A549 (cell line): ENCODE data around the gene SNRK. TPM values are rescaled to one million over a fixed set of nuclear protein-coding genes. Genes with fewer than 3 reads are reported as not detected.

Experiments
- ATAC-seq, 2 experiments: fragments of 200-7000 bp in 1 of 2; fragments of >200 bp in 1 of 2; cut with Nextera tagmentation in 1 of 2; cut with Tn5 transposase in 1 of 2; 3 replicates each; pipeline versions ENCODE4 v1.8.0 to v1.9.1; 2018 to 2020; ENCODE audit warnings: mild to moderate bottlenecking in 1 of 2, moderate library complexity in 1 of 2
- CTCF ChIA-PET: fragments of 300-600 bp; sonication (Branson Sonifier 250); formaldehyde crosslinking; extraction: SDS; loops from one replicate; lab custom pipeline; 2021; ENCODE audit warnings: antibody characterized with exemption, inconsistent platforms; lab: Yijun Ruan, JAX
- POLR2A ChIA-PET: fragments of 350-600 bp; formaldehyde crosslinking; extraction: SDS; loops from one replicate; lab custom pipeline; 2021; ENCODE audit warnings: antibody characterized with exemption, inconsistent platforms; lab: Yijun Ruan, JAX
- DNase-seq, 2 experiments: peaks; one replicate each; pipeline versions ENCODE4 v3.0.0 to v3.0.0-alpha.2; 2011 to 2016; ENCODE audit warnings: low read depth in 1 of 2, low spot score in 1 of 2
- FAIRE-seq: peaks from 2 replicates; lab custom pipeline; 2011; peaks lifted over from hg19 to GRCh38; lab: Jason Lieb, UNC
- H3K27ac ChIP-seq, 2 experiments: fragments of >200 bp; sonication (Bioruptor Twin); formaldehyde crosslinking; 3 replicates each; pipeline ENCODE4 v1.5.1; 2016 to 2017
- H3K4me1 ChIP-seq: fragments of >200 bp; sonication (Bioruptor Twin); formaldehyde crosslinking; 3 replicates; pipeline ENCODE4 v1.6.1; 2016
- H3K4me2 ChIP-seq: fragments of >200 bp; sonication (Bioruptor Twin); formaldehyde crosslinking; 3 replicates; pipeline ENCODE4 v1.6.1; 2016
- H3K4me3 ChIP-seq: fragments of >200 bp; sonication (Bioruptor Twin); formaldehyde crosslinking; 3 replicates; pipeline ENCODE4 v1.5.1; 2016
- H3K9me3 ChIP-seq: fragments of >200 bp; sonication (Bioruptor Twin); formaldehyde crosslinking; 3 replicates; pipeline ENCODE4 v1.6.1; 2016
- BHLHE40 ChIP-seq: IDR thresholded peaks from 2 replicates; pipeline ENCODE4 v1.6.1; 2012; ENCODE audit warnings: low read depth, low read length, inconsistent platforms
- CBX8 ChIP-seq: fragments of 200-600 bp; sonication (generic); IDR thresholded peaks from 2 replicates; pipeline ENCODE4 v1.6.1; 2016
- CEBPB ChIP-seq, 2 experiments: fragments of >200 bp in 1 of 2; sonication (Bioruptor Twin) in 1 of 2; formaldehyde crosslinking in 1 of 2; IDR thresholded peaks; 2 replicates each; pipeline ENCODE4 v1.6.1; 2012 to 2016
- CHD4 ChIP-seq: fragments of 200-600 bp; sonication (generic); IDR thresholded peaks from 2 replicates; pipeline ENCODE4 v1.6.1; 2016; ENCODE audit warnings: antibody characterized with exemption, mild to moderate bottlenecking, borderline replicate concordance
- EHMT2 ChIP-seq: fragments of 200-600 bp; sonication (generic); IDR thresholded peaks from 2 replicates; pipeline ENCODE4 v1.6.1; 2016; ENCODE audit warnings: antibody characterized with exemption, low read depth, mild to moderate bottlenecking, moderate library complexity
- ESRRA ChIP-seq: fragments of 150-350 bp; IDR thresholded peaks from 2 replicates; pipeline ENCODE4 v1.6.1; 2014; ENCODE audit warnings: mild to moderate bottlenecking, low read length, borderline replicate concordance
- FOSB ChIP-seq: fragments of 250-450 bp; sonication (Bioruptor Pico); IDR thresholded peaks from 2 replicates; pipeline ENCODE4 v1.5.0; 2020; ENCODE audit warnings: mild to moderate bottlenecking, moderate library complexity
- GATA3 ChIP-seq: IDR thresholded peaks from 2 replicates; pipeline ENCODE4 v1.6.1; 2012; ENCODE audit warnings: borderline replicate concordance
- HDAC2 ChIP-seq: fragments of 200-600 bp; sonication (generic); IDR thresholded peaks from 2 replicates; pipeline ENCODE4 v1.6.1; 2016
- HOXB13 ChIP-seq: fragments of 250-450 bp; sonication (Bioruptor Pico); IDR thresholded peaks from 2 replicates; pipeline ENCODE4 v1.5.0; 2020; ENCODE audit warnings: low read depth, mild to moderate bottlenecking, moderate library complexity
- KDM1A ChIP-seq: fragments of 200-600 bp; sonication (generic); IDR thresholded peaks from 2 replicates; pipeline ENCODE4 v1.6.1; 2016; ENCODE audit warnings: low read depth, mild to moderate bottlenecking
- KDM5A ChIP-seq: fragments of 200-600 bp; sonication (generic); IDR thresholded peaks from 2 replicates; pipeline ENCODE4 v1.6.1; 2016; ENCODE audit warnings: antibody characterized with exemption, mild to moderate bottlenecking
- POLR2A ChIP-seq: IDR thresholded peaks from 2 replicates; pipeline ENCODE4 v1.6.1; 2012; ENCODE audit warnings: mild to moderate bottlenecking, low read length
- RFX5 ChIP-seq: fragments of 450-650 bp; IDR thresholded peaks from 2 replicates; pipeline ENCODE4 v1.7.1; 2014; ENCODE audit warnings: antibody characterized with exemption, mild to moderate bottlenecking, moderate library complexity
- TP53 ChIP-seq: fragments of 250-450 bp; sonication (Bioruptor Pico); IDR thresholded peaks from 2 replicates; pipeline ENCODE4 v1.5.0; 2021; ENCODE audit warnings: mild to moderate bottlenecking, moderate library complexity
- ZC3H11A ChIP-seq: fragments of 450-650 bp; IDR thresholded peaks from 2 replicates; pipeline ENCODE4 v1.6.1; 2014; ENCODE audit warnings: antibody characterized with exemption, mild to moderate bottlenecking
- ZFP36 ChIP-seq: fragments of 450-650 bp; IDR thresholded peaks from 2 replicates; pipeline ENCODE4 v1.6.1; 2014; ENCODE audit warnings: borderline replicate concordance; ENCODE audit not compliant: partially characterized antibody
- WGBS: methylation state at CpG from one replicate; pipeline ENCODE4 v1.1.6; 2017; ENCODE audit errors: missing lambda C conversion rate; 5-methylcytosine and 5-hydroxymethylcytosine counted together
- polyA plus RNA-seq, 4 experiments: library from polyadenylated mRNA; depleted of rRNA in 3 of 4; stranded (reverse); fragments of >200 nt; fragmentation: RNase III in 1 of 4; extraction: RNeasy Plus Mini Kit Qiagen cat#74134 plus additional on column Dnase treatment in 1 of 4; gene quantifications; 2 replicates in 3 of 4; 3 replicates in 1 of 4; pipeline ENCODE4 v1.2.3, GENCODE V29; 2011 to 2017
- TF ChIP-seq, protein P1 (sequence below): fragments of >200 bp; sonication (Bioruptor Twin); formaldehyde crosslinking; IDR thresholded peaks from 3 replicates; pipeline ENCODE4 v1.6.1; 2016
- TF ChIP-seq, protein P2 (sequence below): fragments of 450-650 bp; IDR thresholded peaks from 2 replicates; pipeline ENCODE4 v1.6.1; 2014; ENCODE audit warnings: antibody characterized with exemption
- TF ChIP-seq, protein P3 (sequence below): fragments of >200 bp; sonication (Bioruptor Twin); formaldehyde crosslinking; IDR thresholded peaks from 3 replicates; pipeline ENCODE4 v1.5.1; 2016
- TF ChIP-seq, protein P4 (sequence below): IDR thresholded peaks from 2 replicates; pipeline ENCODE4 v1.6.1; 2012
- TF ChIP-seq, protein P5 (sequence below): fragments of 250-450 bp; sonication (Bioruptor Pico); IDR thresholded peaks from 2 replicates; pipeline ENCODE4 v1.5.0; 2021; ENCODE audit warnings: mild to moderate bottlenecking, moderate library complexity, borderline replicate concordance
- TF ChIP-seq, protein P6 (sequence below): IDR thresholded peaks from 2 replicates; pipeline ENCODE4 v1.6.1; 2012; ENCODE audit warnings: low read depth, borderline replicate concordance
- TF ChIP-seq, protein P7 (sequence below): fragments of 250-450 bp; sonication (Bioruptor Pico); IDR thresholded peaks from 2 replicates; pipeline ENCODE4 v1.5.0; 2020; ENCODE audit warnings: low read depth, mild to moderate bottlenecking, moderate library complexity

SNRK gene
- polyA plus RNA-seq, 2 of the 4 experiments (the other 2 are of a cell fraction), result 3.5 to 7.2 TPM

DNA sequence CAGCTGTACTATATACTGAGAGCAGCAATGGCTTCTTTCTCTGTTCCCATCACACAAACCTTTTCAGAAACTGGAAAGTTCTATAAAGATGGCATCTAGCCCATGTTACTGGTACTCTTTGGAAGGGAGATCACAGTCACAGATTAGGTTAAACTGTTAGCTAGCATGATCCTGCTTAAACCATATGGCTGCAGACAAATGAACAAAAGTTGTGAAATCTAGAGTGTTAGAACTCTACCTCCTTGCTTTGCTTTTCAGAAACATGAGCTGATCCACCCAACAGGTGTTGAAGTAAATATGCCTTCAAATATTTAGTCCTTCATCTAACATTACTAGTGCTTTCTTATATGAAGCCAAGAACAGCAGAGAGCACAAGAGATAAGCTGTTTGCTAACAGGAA lies 102.6 kb downstream of the SNRK start:
- Histone ChIP-seq H3K27ac (no peak overlapping the region), H3K4me2 (no peak overlapping the region), H3K4me3 (no peak overlapping the region), H3K4me1 (no peaks in the 10 kb centered on the region), H3K9me3 (no peaks in the 10 kb centered on the region)
- DNase-seq (no peak), ATAC-seq (no peak), FAIRE-seq (no peak)
- POLR2A ChIA-PET, result no interaction called here
- CTCF ChIA-PET, result interaction anchor here (0.6 kb wide), 1 partner anchor 156 kb away, joined by 3 read pairs; no protein-coding TSS in a partner anchor
- TF ChIP-seq ZC3H11A (no peak), HOXB13 (CRISPR knock-in tag) (no peak), KDM5A (no peak), FOSB (CRISPR knock-in tag) (no peak), CBX8 (no peak), CHD4 (no peak), ZFP36 (no peak), POLR2A (no peak), KDM1A (no peak), GATA3 (no peak), BHLHE40 (no peak), TP53 (CRISPR knock-in tag) (no peak)
- TF ChIP-seq, protein P1, sequence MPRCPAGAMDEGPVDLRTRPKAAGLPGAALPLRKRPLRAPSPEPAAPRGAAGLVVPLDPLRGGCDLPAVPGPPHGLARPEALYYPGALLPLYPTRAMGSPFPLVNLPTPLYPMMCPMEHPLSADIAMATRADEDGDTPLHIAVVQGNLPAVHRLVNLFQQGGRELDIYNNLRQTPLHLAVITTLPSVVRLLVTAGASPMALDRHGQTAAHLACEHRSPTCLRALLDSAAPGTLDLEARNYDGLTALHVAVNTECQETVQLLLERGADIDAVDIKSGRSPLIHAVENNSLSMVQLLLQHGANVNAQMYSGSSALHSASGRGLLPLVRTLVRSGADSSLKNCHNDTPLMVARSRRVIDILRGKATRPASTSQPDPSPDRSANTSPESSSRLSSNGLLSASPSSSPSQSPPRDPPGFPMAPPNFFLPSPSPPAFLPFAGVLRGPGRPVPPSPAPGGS, result no peak
- TF ChIP-seq, protein P2, sequence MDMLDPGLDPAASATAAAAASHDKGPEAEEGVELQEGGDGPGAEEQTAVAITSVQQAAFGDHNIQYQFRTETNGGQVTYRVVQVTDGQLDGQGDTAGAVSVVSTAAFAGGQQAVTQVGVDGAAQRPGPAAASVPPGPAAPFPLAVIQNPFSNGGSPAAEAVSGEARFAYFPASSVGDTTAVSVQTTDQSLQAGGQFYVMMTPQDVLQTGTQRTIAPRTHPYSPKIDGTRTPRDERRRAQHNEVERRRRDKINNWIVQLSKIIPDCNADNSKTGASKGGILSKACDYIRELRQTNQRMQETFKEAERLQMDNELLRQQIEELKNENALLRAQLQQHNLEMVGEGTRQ, result no peak
- TF ChIP-seq, protein P3, sequence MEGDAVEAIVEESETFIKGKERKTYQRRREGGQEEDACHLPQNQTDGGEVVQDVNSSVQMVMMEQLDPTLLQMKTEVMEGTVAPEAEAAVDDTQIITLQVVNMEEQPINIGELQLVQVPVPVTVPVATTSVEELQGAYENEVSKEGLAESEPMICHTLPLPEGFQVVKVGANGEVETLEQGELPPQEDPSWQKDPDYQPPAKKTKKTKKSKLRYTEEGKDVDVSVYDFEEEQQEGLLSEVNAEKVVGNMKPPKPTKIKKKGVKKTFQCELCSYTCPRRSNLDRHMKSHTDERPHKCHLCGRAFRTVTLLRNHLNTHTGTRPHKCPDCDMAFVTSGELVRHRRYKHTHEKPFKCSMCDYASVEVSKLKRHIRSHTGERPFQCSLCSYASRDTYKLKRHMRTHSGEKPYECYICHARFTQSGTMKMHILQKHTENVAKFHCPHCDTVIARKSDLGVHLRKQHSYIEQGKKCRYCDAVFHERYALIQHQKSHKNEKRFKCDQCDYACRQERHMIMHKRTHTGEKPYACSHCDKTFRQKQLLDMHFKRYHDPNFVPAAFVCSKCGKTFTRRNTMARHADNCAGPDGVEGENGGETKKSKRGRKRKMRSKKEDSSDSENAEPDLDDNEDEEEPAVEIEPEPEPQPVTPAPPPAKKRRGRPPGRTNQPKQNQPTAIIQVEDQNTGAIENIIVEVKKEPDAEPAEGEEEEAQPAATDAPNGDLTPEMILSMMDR, result no peak
- TF ChIP-seq, protein P4, sequence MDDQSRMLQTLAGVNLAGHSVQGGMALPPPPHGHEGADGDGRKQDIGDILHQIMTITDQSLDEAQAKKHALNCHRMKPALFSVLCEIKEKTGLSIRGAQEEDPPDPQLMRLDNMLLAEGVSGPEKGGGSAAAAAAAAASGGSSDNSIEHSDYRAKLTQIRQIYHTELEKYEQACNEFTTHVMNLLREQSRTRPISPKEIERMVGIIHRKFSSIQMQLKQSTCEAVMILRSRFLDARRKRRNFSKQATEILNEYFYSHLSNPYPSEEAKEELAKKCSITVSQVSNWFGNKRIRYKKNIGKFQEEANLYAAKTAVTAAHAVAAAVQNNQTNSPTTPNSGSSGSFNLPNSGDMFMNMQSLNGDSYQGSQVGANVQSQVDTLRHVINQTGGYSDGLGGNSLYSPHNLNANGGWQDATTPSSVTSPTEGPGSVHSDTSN, result no peak
- TF ChIP-seq, protein P5, sequence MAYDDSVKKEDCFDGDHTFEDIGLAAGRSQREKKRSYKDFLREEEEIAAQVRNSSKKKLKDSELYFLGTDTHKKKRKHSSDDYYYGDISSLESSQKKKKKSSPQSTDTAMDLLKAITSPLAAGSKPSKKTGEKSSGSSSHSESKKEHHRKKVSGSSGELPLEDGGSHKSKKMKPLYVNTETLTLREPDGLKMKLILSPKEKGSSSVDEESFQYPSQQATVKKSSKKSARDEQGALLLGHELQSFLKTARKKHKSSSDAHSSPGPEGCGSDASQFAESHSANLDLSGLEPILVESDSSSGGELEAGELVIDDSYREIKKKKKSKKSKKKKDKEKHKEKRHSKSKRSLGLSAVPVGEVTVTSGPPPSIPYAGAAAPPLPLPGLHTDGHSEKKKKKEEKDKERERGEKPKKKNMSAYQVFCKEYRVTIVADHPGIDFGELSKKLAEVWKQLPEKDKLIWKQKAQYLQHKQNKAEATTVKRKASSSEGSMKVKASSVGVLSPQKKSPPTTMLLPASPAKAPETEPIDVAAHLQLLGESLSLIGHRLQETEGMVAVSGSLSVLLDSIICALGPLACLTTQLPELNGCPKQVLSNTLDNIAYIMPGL, result no peak
- TF ChIP-seq, protein P6, sequence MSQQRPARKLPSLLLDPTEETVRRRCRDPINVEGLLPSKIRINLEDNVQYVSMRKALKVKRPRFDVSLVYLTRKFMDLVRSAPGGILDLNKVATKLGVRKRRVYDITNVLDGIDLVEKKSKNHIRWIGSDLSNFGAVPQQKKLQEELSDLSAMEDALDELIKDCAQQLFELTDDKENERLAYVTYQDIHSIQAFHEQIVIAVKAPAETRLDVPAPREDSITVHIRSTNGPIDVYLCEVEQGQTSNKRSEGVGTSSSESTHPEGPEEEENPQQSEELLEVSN, result no peak

DNA sequence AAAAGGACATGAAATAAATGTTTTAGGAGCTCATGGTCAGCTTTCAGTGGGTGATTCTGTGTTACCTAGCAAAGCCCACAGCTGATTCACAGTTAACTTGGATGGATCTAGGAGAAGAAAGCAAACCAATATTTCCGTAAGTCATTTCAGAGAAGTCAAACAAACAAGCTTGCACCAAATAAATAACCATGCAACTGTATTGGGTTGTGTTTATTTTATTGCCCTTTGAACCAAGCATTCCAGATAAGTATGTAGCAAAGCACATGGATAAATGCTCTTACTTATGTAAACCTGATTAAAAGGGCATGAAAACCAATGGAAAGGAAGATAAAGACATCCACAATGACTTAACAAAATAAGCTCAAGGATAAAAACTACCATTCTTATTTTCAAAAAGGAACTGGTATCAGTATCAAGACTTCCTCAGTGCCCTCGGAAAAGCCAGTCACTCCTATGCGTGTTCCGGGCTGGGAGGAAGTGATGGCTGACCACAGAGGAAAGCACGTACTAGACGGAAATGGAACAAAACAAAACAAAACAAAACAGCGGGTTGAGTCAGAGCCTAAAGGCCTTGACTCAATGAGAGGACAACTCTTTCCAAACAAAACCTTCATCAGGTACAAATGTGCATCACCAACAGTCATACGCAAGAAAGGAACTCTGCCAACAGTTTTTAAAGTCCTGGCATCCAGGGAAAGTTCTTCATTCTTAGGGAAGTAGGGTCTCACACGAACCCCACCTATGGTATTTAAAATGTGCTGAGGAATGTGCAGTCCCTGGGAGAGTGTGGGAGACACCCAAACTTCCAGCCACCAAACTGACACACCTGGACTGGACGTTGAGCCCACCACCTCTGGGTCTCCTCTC lies 103.3 kb downstream of the SNRK start:
- POLR2A ChIA-PET, result no interaction called here
- no peaks in the 10 kb centered on the region for H3K9me3 ChIP-seq
- DNase-seq (no peak), ATAC-seq (no peak), FAIRE-seq (no peak)
- H3K4me1 ChIP-seq, result no peaks in the 10 kb centered on the region
- CTCF ChIA-PET, result no interaction called here
- H3K4me3 ChIP-seq, result no peak overlapping the region
- TF ChIP-seq EHMT2 (no peak), ZFP36 (no peak), GATA3 (no peak), ESRRA (no peak), HDAC2 (no peak), RFX5 (no peak), CEBPB (IDR thresholded peaks at IDR 0.05) (no peak), KDM1A (no peak)
- TF ChIP-seq, protein P7, sequence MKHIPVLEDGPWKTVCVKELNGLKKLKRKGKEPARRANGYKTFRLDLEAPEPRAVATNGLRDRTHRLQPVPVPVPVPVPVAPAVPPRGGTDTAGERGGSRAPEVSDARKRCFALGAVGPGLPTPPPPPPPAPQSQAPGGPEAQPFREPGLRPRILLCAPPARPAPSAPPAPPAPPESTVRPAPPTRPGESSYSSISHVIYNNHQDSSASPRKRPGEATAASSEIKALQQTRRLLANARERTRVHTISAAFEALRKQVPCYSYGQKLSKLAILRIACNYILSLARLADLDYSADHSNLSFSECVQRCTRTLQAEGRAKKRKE (CRISPR knock-in tag), result no peak
- TF ChIP-seq, protein P2, result no peak
- TF ChIP-seq, protein P4, result no peak
- H3K4me2 ChIP-seq, result no peak overlapping the region
- WGBS, result 85% methylated on average over 10 of the region's 10 CpGs
- H3K27ac ChIP-seq, result no peak overlapping the region
